Chondrocyte (in vitro differentiated cells): ENCODE data around the gene ZBTB2. TPM values are rescaled to one million over a fixed set of nuclear protein-coding genes. Genes with fewer than 3 reads are reported as not detected.

Experiments
- DNase-seq: peaks from one replicate; pipeline ENCODE4 v3.0.0; 2021; ENCODE audit warnings: mixed read lengths, low spot score
- H3K27ac Mint-ChIP-seq: one replicate; pipeline ENCODE4 v1.8.0; 2021; ENCODE audit warnings: mild to moderate bottlenecking, moderate library complexity, mixed read lengths; ENCODE audit not compliant: unreplicated experiment
- H3K27me3 Mint-ChIP-seq: 2 replicates; pipeline ENCODE4 v1.8.0; 2021; ENCODE audit warnings: low read depth, mixed read lengths
- H3K36me3 Mint-ChIP-seq: 2 replicates; pipeline ENCODE4 v1.8.0; 2021; ENCODE audit warnings: low read depth, mixed read lengths
- H3K4me1 Mint-ChIP-seq: 2 replicates; pipeline ENCODE4 v1.8.0; 2021; ENCODE audit warnings: low read depth, mild to moderate bottlenecking, mixed read lengths
- H3K4me3 Mint-ChIP-seq: one replicate; pipeline ENCODE4 v1.8.0; 2021; ENCODE audit warnings: mild to moderate bottlenecking, moderate library complexity, mixed read lengths; ENCODE audit not compliant: unreplicated experiment
- H3K9me3 Mint-ChIP-seq: 2 replicates; pipeline ENCODE4 v1.8.0; 2021; ENCODE audit warnings: low read depth, mixed read lengths
- CTCF ChIP-seq: fragments of 200-600 bp; sonication (generic); IDR thresholded peaks from 2 replicates; pipeline ENCODE4 v1.5.0; 2021; ENCODE audit warnings: antibody characterized with exemption, mild to moderate bottlenecking, moderate library complexity
- total RNA-seq: library from RNA; stranded (reverse); gene quantifications from 3 replicates; pipeline ENCODE4 v1.2.1, GENCODE V29; 2021

ZBTB2 gene
- total RNA-seq, 1 donor from 2014 or later = 10.1 TPM

GRCh38 chr6:151392427-151392826 lies 1.1 kb upstream of the ZBTB2 start:
- peak overlapping the region; percentile 82 for H3K27ac Mint-ChIP-seq
- no peaks in the 10 kb centered on the region for H3K9me3 Mint-ChIP-seq
- TF ChIP-seq CTCF = no peak
- H3K36me3 Mint-ChIP-seq = no peaks in the 10 kb centered on the region
- H3K4me1 Mint-ChIP-seq = peaks cover 62% of the 10 kb centered on the region
- H3K4me3 Mint-ChIP-seq = peak overlapping the region; percentile 83
- no peak for DNase-seq
- no peaks in the 10 kb centered on the region for H3K27me3 Mint-ChIP-seq

- peaks cover 57% of the 10 kb centered on the region for H3K4me1 Mint-ChIP-seq
Observed at GRCh38 chr6:151390851-151391470, 398 bp downstream of the ZBTB2 start.

GRCh38 chr6:151390276-151390850 lies 996 bp downstream of the ZBTB2 start:
- TF ChIP-seq CTCF = no peak
- Mint-ChIP-seq H3K4me1 (peaks cover 55% of the 10 kb centered on the region), H3K36me3 (no peaks in the 10 kb centered on the region), H3K9me3 (no peaks in the 10 kb centered on the region), H3K27ac (peak overlapping the region; percentile 65), H3K4me3 (peak overlapping the region; percentile 54), H3K27me3 (no peaks in the 10 kb centered on the region)
- DNase-seq = peak; percentile 99

More at GRCh38 chr6:151390851-151391470, 398 bp downstream of the ZBTB2 start:
- TF ChIP-seq CTCF = peak; percentile 15
- no peak for DNase-seq
- Mint-ChIP-seq H3K27ac (peak overlapping the region; percentile 82), H3K4me3 (peak overlapping the region; percentile 83), H3K36me3 (no peaks in the 10 kb centered on the region), H3K27me3 (no peaks in the 10 kb centered on the region), H3K9me3 (no peaks in the 10 kb centered on the region)

DNA sequence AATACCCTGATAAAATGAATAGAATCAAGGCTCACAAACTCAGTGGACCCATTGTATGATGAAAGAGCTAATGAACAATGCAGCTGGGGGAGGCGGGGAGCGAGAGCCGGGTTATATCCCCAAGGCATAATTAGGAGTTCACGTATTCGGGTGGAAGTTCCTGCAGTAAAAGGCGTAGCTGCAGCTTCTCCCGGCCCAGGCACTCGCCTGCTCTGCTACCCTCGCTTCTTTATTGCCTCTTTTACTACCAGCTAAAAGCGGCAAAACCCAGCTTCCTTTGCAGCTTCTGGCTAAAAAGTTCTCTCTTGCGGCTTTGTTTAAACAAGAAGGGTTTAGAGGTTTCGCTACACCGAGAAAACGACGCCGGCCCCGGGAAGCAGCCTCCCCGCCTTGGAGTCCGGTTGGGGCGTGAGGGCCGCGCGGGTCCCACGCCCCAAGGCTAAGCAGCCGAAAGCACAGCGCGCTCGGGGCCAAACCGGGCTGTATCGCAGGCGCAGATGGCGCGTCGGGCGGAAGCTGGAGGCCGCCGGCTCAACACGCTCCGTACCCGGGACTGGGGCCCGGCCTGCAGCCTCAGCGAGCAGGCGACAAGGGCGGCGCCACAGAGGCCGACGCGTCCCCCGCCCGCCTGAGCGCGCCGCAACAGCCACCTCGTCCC lies 1.6 kb downstream of the ZBTB2 start:
- peaks cover 50% of the 10 kb centered on the region for H3K4me1 Mint-ChIP-seq
- no peak for TF ChIP-seq CTCF
- no peaks in the 10 kb centered on the region for H3K9me3 Mint-ChIP-seq
- no peaks in the 10 kb centered on the region for H3K27me3 Mint-ChIP-seq
- H3K36me3 Mint-ChIP-seq = no peaks in the 10 kb centered on the region
- peak overlapping the region; percentile 95 for H3K27ac Mint-ChIP-seq
- peak overlapping the region; percentile 76 for H3K4me3 Mint-ChIP-seq
- DNase-seq = peak; percentile 93

DNA sequence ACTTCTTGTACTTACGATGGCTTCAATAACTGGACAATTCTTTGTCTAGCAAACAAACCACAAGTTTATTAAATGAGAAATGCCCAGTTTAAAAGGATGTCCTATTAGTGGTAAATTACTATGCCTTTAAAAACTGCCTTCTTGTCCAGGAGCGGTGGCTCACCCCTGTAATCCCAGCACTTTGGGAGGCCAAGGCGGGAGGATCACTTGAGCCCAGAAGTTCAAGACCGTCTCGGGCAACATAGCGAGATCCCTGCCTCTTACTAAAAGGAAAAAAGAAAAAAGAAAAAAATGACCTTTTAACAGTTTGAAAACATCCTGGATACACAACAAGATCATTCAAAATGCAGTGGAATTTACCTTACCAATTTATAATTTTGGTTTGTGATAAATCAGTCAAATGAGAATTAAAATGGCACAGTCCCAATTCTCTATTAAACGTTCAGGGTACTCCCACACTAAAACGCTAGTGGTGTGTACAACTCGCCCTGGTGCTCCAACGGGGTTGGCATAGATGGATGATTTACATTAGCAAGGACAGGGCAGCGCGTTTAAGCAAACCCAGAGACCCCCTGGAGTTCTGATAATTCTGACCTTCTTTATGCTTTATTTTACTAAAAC lies 2.3 kb downstream of the ZBTB2 start:
- Mint-ChIP-seq H3K4me1 (peaks cover 46% of the 10 kb centered on the region), H3K27ac (peak overlapping the region; percentile 95), H3K9me3 (no peaks in the 10 kb centered on the region), H3K4me3 (peak overlapping the region; percentile 76), H3K27me3 (no peaks in the 10 kb centered on the region), H3K36me3 (no peaks in the 10 kb centered on the region)
- TF ChIP-seq CTCF = no peak
- DNase-seq = no peak
